Medulla oblongata (tissue), 1 donor: Measurements from ENCODE around the gene CAPN10.

Experiments
- DNase-seq: peaks from one replicate; pipeline ENCODE4 v3.0.0-alpha.2; 2015; ENCODE audit errors: extremely low spot score

CAPN10 gene

GRCh38 chr2:240623531-240624010 is 37.0 kb downstream of the CAPN10 start:
- no peak for DNase-seq

GRCh38 chr2:240624011-240624949 is 37.7 kb downstream of the CAPN10 start:
- no peak for DNase-seq

GRCh38 chr2:240624950-240625621 is 38.6 kb downstream of the CAPN10 start, which contains the start of gene GPR35:
Gene GPR35 (plus strand): TSS chr2:240625480. CDS start chr2:240629953, 4,473 bp downstream.
- peak; percentile 19 for DNase-seq

GRCh38 chr2:240626531-240627300 is 40.2 kb downstream of the CAPN10 start:
- peak; percentile 9 for DNase-seq

- no peak for DNase-seq
Measured at GRCh38 chr2:240627736-240628506, 41.4 kb downstream of the CAPN10 start.

- no peak for DNase-seq
Measured at GRCh38 chr2:240628507-240628807, 41.9 kb downstream of the CAPN10 start.

GRCh38 chr2:240628808-240629618 is 42.5 kb downstream of the CAPN10 start:
- DNase-seq = no peak

- no peak for DNase-seq
Measured at GRCh38 chr2:240629619-240629967, 43.1 kb downstream of the CAPN10 start.

- no peak for DNase-seq
Measured at GRCh38 chr2:240629968-240630770, 43.6 kb downstream of the CAPN10 start.

- no peak for DNase-seq
Measured at GRCh38 chr2:240630771-240631547, 44.4 kb downstream of the CAPN10 start.

GRCh38 chr2:240631548-240632305 is 45.2 kb downstream of the CAPN10 start:
- no peak for DNase-seq

- no peak for DNase-seq
Measured at GRCh38 chr2:240632306-240632721, 45.8 kb downstream of the CAPN10 start.

- no peak for DNase-seq
Measured at GRCh38 chr2:240635121-240635997, 48.8 kb downstream of the CAPN10 start.

- DNase-seq = no peak
Measured at GRCh38 chr2:240635998-240636547, 49.5 kb downstream of the CAPN10 start.

GRCh38 chr2:240636563-240637115 is 50.1 kb downstream of the CAPN10 start:
- DNase-seq = no peak

- DNase-seq = no peak
Measured at GRCh38 chr2:240637116-240637900, 50.8 kb downstream of the CAPN10 start.
